CD14-positive monocyte (primary cell): ENCODE results near the gene USP15. TPM values are rescaled to one million over a fixed set of nuclear protein-coding genes. Genes with fewer than 3 reads are reported as not detected.

Experiments used
- DNase-seq, 3 donors: peaks; one replicate each; pipeline ENCODE4 v3.0.0-alpha.2; 2011 to 2022
- H2AFZ ChIP-seq: 2 replicates; pipeline ENCODE4 v1.6.0; 2012; ENCODE audit warnings: mild to moderate bottlenecking, low read depth, low read length, inconsistent platforms; ENCODE audit not compliant: insufficient read depth, poor library complexity, severe bottlenecking
- H3K27ac ChIP-seq, 2 donors: 1 replicate in 1 of 2; 2 replicates in 1 of 2; pipeline ENCODE4 v1.5.1; 2012 to 2013; ENCODE audit warnings: low read length in 2 of 2, control low read depth in 1 of 2, inconsistent platforms in 1 of 2, low read depth in 1 of 2, mild to moderate bottlenecking in 1 of 2
- H3K27me3 ChIP-seq, 2 donors: one replicate each; pipeline versions ENCODE4 v1.6.0 to v1.6.1; 2011 to 2013; ENCODE audit warnings: low read length in 2 of 2; ENCODE audit not compliant: control insufficient read depth in 2 of 2, insufficient read depth in 2 of 2
- H3K36me3 ChIP-seq, 2 donors: replicated peaks in 1 of 2; 1 replicate in 1 of 2; 2 replicates in 1 of 2; pipeline versions ENCODE4 v1.5.1 to v1.6.1; 2012 to 2013; ENCODE audit warnings: low read length in 2 of 2, control low read depth in 1 of 2, inconsistent platforms in 1 of 2, mild to moderate bottlenecking in 1 of 2; ENCODE audit not compliant: insufficient read depth in 2 of 2, control insufficient read depth in 1 of 2
- H3K4me1 ChIP-seq, 2 donors: 1 replicate in 1 of 2; 2 replicates in 1 of 2; pipeline versions ENCODE4 v1.5.1 to v1.6.1; 2012 to 2013; ENCODE audit warnings: low read length in 2 of 2, control low read depth in 1 of 2, inconsistent platforms in 1 of 2, mild to moderate bottlenecking in 1 of 2, moderate library complexity in 1 of 2; ENCODE audit not compliant: insufficient read depth in 2 of 2, control insufficient read depth in 1 of 2
- H3K4me2 ChIP-seq: replicated peaks from 2 replicates; pipeline ENCODE3; 2012; ENCODE audit warnings: low read length, moderate library complexity, mild to moderate bottlenecking; ENCODE audit not compliant: poor library complexity, severe bottlenecking; ENCODE audit errors: extremely low read depth
- H3K4me3 ChIP-seq, 3 experiments: fragments of 200-600 bp in 1 of 3; sonication (generic) in 1 of 3; replicated peaks in 1 of 3; 1 replicate in 2 of 3; 2 replicates in 1 of 3; pipeline ENCODE4 v1.5.1; 2011 to 2013; ENCODE audit warnings: low read length in 3 of 3, mild to moderate bottlenecking in 3 of 3, control low read depth in 2 of 3, low read depth in 2 of 3, inconsistent platforms in 1 of 3, moderate library complexity in 1 of 3
- H3K79me2 ChIP-seq: 2 replicates; pipeline ENCODE4 v1.6.0; 2012; ENCODE audit warnings: mild to moderate bottlenecking, control low read depth, inconsistent platforms, low read length, moderate library complexity; ENCODE audit not compliant: insufficient read depth
- H3K9ac ChIP-seq: 2 replicates; pipeline ENCODE4 v1.6.0; 2017; ENCODE audit warnings: low read length, mild to moderate bottlenecking; ENCODE audit not compliant: insufficient read depth, poor library complexity, severe bottlenecking
- H3K9me3 ChIP-seq, 2 donors: replicated peaks in 1 of 2; 1 replicate in 1 of 2; 2 replicates in 1 of 2; pipeline versions ENCODE4 v1.5.1 to v1.6.1; 2012 to 2013; ENCODE audit warnings: low read length in 2 of 2, control low read depth in 1 of 2; ENCODE audit not compliant: control insufficient read depth in 1 of 2, insufficient read depth in 1 of 2
- H4K20me1 ChIP-seq: 2 replicates; pipeline ENCODE4 v1.6.0; 2012; ENCODE audit warnings: mild to moderate bottlenecking, low read length, control low read depth, moderate library complexity; ENCODE audit not compliant: insufficient read depth
- H3K27ac Mint-ChIP-seq, 7 donors: one replicate each; pipeline ENCODE4 v1.8.0; 2020; ENCODE audit warnings: mild to moderate bottlenecking in 7 of 7, mixed read lengths in 7 of 7, moderate library complexity in 6 of 7, inconsistent platforms in 2 of 7
- H3K27me3 Mint-ChIP-seq, 3 donors: one replicate each; pipeline ENCODE4 v1.8.0; 2021 to 2022; ENCODE audit warnings: low read depth in 3 of 3, mild to moderate bottlenecking in 3 of 3, mixed read lengths in 3 of 3, moderate library complexity in 3 of 3, inconsistent platforms in 1 of 3
- H3K36me3 Mint-ChIP-seq, 2 donors: one replicate each; pipeline ENCODE4 v1.8.0; 2020; ENCODE audit warnings: mixed read lengths in 2 of 2, inconsistent platforms in 1 of 2, mild to moderate bottlenecking in 1 of 2
- H3K4me1 Mint-ChIP-seq: one replicate; pipeline ENCODE4 v1.8.0; 2020; ENCODE audit warnings: mild to moderate bottlenecking, mixed read lengths
- H3K4me3 Mint-ChIP-seq, 2 donors: one replicate each; pipeline ENCODE4 v1.8.0; 2020; ENCODE audit warnings: mild to moderate bottlenecking in 2 of 2, mixed read lengths in 2 of 2, moderate library complexity in 1 of 2
- H3K9me3 Mint-ChIP-seq, 7 donors: one replicate each; pipeline ENCODE4 v1.8.0; 2020 to 2022; ENCODE audit warnings: mixed read lengths in 7 of 7, mild to moderate bottlenecking in 6 of 7, moderate library complexity in 6 of 7, inconsistent platforms in 2 of 7
- CTCF ChIP-seq: fragments of 200-600 bp; IDR thresholded peaks from one replicate; pipeline ENCODE4 v1.8.0; 2022; ENCODE audit warnings: antibody characterized with exemption, mild to moderate bottlenecking
- WGBS: methylation state at CpG from one replicate; pipeline ENCODE4 v1.1.5; 2013; ENCODE audit warnings: missing lambda C conversion rate; ENCODE audit not compliant: insufficient coverage; 5-methylcytosine and 5-hydroxymethylcytosine counted together
- intact Hi-C, 2 donors: fragments of 100-400 bp; cut with micrococcal nuclease; formaldehyde crosslinking; loops; one replicate each; pipeline versions ENCODE4 v1.15.0 to v1.15.1; 2023
- polyA plus RNA-seq, 3 donors: library from polyadenylated mRNA; depleted of rRNA in 1 of 3; unstranded in 2 of 3; stranded (reverse) in 1 of 3; fragments of 300-500 nt in 2 of 3; fragments of >200 nt in 1 of 3; fragmentation: Illumina TruSeq in 2 of 3; gene quantifications; 1 replicate in 2 of 3; 2 replicates in 1 of 3; pipeline ENCODE4 v1.2.3, GENCODE V29; 2012 to 2021

USP15 gene
- polyA plus RNA-seq, 3 donors, result 146 to 449 (median 180) TPM

- no peak overlapping the region for H3K4me3 ChIP-seq
- no CpG with 5 or more reads among the region's 2 CpGs for WGBS
- no peaks in the 10 kb centered on the region for H3K9me3 ChIP-seq
- DNase-seq, result peak; percentile 60 to 78 (median 61)
- peaks cover 96% of the 10 kb centered on the region for H3K79me2 ChIP-seq
- TF ChIP-seq CTCF, result no peak
- Mint-ChIP-seq H3K36me3 (peaks cover 60 to 67% of the 10 kb centered on the region in 2 donors), H3K4me3 (no peak overlapping the region), H3K9me3 (peaks cover 0 to 18% (median 4%) of the 10 kb centered on the region in 7 donors), H3K27ac (peak overlapping the region; percentile 76 to 90 (median 84)), H3K4me1 (peaks cover 30% of the 10 kb centered on the region), H3K27me3 (no peaks in the 10 kb centered on the region)
- H3K27me3 ChIP-seq, result no peaks in the 10 kb centered on the region
- H3K4me1 ChIP-seq, result peaks cover 8 to 12% of the 10 kb centered on the region in 2 donors
- H3K27ac ChIP-seq, result peak overlapping the region; percentile 13 to 79
- peaks cover 65 to 83% of the 10 kb centered on the region in 2 donors for H3K36me3 ChIP-seq
- H4K20me1 ChIP-seq, result peaks cover 98% of the 10 kb centered on the region
- intact Hi-C loops, result no loop called here
- no peak overlapping the region for H3K4me2 ChIP-seq
- H2AFZ ChIP-seq, result no peak overlapping the region
- H3K9ac ChIP-seq, result no peak overlapping the region
These were observed 58.9 kb downstream of the USP15 start for GRCh38 chr12:62319058-62319457.

- Histone ChIP-seq H3K4me1 (peaks cover 8 to 12% of the 10 kb centered on the region in 2 donors), H3K9ac (no peak overlapping the region), H2AFZ (no peak overlapping the region), H3K27me3 (no peaks in the 10 kb centered on the region), H3K79me2 (peaks cover 95% of the 10 kb centered on the region), H4K20me1 (peaks cover 98% of the 10 kb centered on the region), H3K9me3 (no peaks in the 10 kb centered on the region), H3K27ac (peak overlapping the region in 1 of 2 donors; percentile 79), H3K4me2 (no peak overlapping the region), H3K4me3 (no peak overlapping the region), H3K36me3 (peaks cover 73 to 83% of the 10 kb centered on the region in 2 donors)
- Mint-ChIP-seq H3K36me3 (peaks cover 58 to 64% of the 10 kb centered on the region in 2 donors), H3K27me3 (no peaks in the 10 kb centered on the region), H3K4me3 (no peak overlapping the region), H3K9me3 (peaks cover 0 to 18% (median 4%) of the 10 kb centered on the region in 7 donors), H3K27ac (peak overlapping the region; percentile 10 to 84 (median 43)), H3K4me1 (peaks cover 30% of the 10 kb centered on the region)
- no peak for DNase-seq
- 80% methylated on average over 1 of the region's 3 CpGs for WGBS
- TF ChIP-seq CTCF, result no peak
- intact Hi-C loops, result no loop called here
These were observed 59.9 kb downstream of the USP15 start for GRCh38 chr12:62320054-62320453.
